SIG-M5 (cell line): ENCODE data around the gene DOCK6.

Source experiments
- DNase-seq: peaks from one replicate; lab custom pipeline; 2025; lab: John Stamatoyannopoulos, UW

The DOCK6 gene

GRCh38 chr19:11247391-11247790 is 14.9 kb downstream of the DOCK6 start:
- no peak for DNase-seq

GRCh38 chr19:11246941-11247340 is 15.4 kb downstream of the DOCK6 start:
- no peak for DNase-seq

DNA sequence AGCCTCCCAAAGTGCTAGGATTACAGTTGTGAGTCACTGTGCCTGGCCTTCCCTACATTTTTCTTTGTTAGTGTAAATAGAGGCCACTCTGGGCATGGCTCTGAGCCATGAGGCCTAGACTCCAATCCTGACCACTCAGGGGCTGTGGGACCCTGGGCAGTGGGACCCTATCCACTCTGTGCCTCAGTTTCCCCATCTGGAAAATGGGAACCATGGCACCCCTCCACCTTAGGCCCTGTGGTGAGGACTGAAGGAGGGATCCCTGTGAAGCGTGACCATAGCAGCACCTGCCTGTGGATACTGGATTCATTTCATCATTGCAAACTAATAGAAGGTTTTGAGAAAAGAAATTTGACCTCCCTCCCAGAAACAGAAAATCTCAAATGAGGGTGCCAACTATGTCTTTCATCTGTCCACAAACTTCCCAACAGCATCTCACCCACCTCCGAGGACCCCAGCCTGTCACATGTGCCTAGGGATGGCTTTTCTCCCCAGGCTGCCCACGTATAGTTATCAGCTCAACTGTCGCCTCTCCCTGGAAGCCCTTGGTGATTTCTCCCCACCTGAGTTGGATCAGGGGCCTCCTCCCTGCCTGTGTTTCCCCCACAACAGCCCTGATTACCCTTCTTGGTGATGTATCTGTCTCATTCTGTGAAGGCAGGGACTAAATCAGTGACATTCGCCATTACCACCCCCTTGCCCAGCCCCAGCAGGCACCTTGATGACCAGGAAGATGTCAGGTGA is 17.3 kb downstream of the DOCK6 start:
- DNase-seq = no peak

GRCh38 chr19:11243798-11244169 is 18.5 kb downstream of the DOCK6 start:
- DNase-seq = no peak

- no peak for DNase-seq
Observed at GRCh38 chr19:11242864-11243797, 19.2 kb downstream of the DOCK6 start.

- no peak for DNase-seq
Observed at GRCh38 chr19:11242025-11242424, 20.3 kb downstream of the DOCK6 start.

DNA sequence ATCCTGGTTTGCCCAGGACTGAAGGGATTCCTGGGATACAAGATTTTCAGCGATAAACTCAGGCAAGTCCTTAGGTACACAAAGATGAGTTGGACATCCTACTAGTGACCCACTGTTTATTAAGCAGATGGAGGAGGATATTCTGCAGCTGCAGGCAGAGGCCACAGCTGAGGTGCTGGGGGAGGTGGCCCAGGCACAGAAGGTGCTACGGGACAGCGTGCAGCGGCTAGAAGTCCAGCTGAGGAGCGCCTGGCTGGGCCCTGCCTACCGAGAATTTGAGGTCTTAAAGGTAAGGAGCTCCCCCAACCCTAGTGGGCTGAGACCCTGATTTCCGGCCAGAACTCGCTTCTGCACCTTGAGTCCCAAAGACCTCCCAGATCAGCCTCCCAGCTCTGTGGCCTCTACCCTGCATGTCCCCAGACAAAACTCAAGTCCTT is 22.3 kb downstream of the DOCK6 start:
- DNase-seq = no peak

DNA sequence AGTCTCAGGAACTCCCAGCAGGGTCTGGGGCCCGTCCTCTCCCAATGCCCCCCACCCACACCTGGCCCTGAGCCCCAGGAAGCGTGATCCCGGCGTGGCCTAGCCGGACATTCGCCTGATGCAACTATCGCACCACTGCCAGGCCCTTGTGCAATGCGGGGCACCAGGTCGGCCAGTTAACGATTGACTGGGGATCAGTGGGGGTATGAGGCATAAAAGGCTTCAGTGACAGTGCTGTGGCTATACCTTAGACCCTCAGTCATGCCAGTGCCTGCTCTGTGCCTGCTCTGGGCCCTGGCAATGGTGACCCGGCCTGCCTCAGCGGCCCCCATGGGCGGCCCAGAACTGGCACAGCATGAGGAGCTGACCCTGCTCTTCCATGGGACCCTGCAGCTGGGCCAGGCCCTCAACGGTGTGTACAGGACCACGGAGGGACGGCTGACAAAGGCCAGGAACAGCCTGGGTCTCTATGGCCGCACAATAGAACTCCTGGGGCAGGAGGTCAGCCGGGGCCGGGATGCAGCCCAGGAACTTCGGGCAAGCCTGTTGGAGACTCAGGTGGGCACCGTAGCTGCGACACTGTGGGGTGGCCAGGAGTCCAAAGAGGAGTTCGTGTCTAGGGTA is 22.8 kb downstream of the DOCK6 start, which contains the start of gene ANGPTL8:
Gene ANGPTL8 (plus strand): TSS at position 243 of the 624 bp plus-strand sequence. CDS start 19 bp downstream, at position 262.
- DNase-seq = no peak

DNA sequence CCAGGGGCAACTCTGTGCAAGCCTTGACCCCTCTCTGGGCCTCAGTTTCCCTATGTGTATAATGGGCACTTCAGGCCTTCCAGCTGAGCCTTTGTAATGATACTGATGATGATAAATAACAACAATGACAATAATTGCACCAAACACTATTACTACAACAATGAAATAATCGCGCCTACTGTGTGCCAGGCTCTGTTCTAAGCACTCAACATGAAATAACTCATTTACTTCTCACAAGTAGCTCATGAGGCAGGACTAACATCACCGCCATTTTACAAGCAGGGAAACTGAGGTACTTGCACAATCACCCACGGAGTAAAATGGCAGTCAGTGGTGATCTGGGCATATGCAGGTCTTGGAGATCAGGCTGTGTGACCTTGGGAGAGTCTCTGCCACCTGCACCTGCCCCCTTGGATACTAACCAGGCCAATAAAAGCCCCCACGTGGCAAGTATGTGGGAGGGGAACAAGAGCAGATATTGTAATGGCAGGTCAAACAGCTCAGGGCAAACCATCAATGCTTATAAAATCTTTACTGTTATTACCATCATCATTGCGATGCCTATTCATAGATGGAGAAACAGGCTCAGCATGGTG is 23.4 kb downstream of the DOCK6 start:
- DNase-seq = no peak

DNA sequence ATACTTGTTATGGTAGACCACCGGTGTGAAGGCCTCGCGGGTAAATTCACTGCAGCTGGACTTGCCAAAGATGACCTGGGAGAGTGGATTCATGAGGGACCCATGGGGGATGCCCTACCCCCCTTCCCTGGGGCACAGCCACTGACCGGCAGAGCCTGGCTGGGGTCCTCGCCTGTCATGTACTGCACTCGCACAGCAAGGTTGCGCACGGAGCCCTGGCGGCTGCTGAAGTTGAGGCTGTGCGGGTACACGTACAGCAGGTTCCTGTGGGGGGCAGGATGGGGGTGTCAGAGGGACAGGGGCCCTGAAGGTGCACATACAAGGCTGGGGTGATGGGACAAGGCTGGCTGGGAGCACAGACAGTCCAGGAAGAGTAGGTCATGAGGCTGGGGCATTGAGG is 24.3 kb downstream of the DOCK6 start:
- no peak for DNase-seq

- DNase-seq = no peak
Observed at GRCh38 chr19:11237321-11237720, 25.0 kb downstream of the DOCK6 start.

DNA sequence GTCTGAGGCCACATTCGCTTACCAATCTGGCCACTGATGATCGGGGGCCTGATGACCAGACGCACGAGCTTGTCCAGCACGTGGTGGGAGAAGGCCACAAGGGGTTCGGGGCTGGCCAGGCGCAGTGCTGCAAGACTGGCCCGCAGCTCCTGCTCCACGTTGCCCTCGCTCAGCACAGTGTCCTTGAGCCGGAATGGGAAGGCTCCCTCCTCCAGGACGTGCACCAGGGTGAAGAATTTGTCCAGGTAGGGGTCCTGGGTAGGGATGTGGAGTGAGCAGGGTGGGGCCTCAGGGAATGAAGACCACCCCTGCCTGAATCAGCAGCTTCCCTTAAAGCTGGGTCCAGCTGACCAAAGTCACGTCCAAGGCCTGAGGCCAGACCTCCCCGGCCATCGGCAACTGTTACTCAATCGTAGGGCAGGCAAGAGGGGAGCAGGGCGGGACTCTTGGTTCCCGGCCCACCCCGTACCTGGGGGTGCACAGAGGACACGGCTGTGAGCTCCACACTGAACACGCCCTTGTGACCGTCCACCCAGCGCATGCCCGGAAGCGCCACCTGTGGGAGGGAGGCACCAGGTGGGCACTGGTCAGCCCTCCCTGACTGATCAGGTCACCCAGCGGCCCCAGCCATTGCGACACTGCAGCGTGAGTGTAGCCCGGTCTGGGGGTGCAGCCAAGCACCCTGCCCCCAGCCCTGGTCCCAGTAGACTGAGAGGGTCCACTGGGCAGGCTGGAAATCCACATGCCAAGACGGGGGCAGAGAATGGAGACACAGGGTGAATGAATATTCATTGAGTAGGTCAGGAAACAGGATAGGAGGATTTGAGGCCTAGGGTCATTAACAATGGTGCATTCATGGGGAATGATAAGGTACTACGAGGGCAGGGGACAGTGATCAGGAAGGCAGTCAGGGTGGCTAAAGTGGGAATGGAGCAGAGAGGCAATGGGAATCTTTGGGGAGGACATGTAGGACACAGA is 25.7 kb downstream of the DOCK6 start:
- DNase-seq = no peak

DNA sequence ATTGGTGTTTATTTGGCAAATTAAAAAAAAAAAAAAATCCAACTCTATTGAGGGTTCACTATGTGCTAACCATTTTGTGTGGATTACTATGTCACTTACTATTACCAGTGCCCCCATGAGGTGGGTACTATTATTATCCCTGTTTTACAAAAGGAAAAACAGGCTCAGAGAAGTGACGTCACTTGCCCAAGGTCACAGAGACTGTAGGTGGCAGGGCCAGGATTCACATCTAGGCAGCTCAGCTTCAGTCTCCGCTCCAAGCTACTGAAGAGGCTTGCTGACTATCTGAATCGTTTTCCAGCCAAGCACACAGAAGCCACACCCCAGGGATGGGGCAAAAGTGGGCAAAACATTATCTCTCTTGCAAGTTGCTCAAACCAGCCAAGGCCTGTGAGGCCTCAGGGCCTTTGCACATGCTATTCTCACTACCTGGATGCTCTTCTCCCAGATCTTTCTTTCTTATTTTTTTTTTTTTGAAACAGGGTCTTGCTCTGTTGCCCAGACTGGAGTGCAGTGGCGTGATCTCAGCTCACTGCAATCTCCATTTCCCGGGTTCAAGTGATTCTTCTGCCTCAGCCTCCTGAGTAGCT is 27.7 kb downstream of the DOCK6 start:
- DNase-seq = no peak

- no peak for DNase-seq
Observed at GRCh38 chr19:11233073-11233472, 29.3 kb downstream of the DOCK6 start.

DNA sequence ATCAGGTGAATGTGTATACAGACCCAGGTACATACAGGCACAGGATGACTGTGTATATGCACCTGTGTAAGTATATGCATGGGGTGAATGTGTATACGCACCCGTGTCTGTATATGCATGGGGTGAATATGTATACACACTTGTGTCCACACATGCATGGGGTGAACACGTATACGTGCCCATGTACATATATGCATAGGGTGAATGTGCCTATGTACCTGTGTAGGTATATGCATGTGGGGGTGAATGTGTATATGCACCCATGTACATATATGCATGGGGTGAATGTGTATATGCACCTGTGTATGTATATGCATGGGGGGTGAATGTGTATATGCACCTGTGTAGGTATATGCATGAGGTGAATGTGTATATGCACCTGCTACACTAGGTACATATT is 29.8 kb downstream of the DOCK6 start:
- no peak for DNase-seq

- DNase-seq = no peak
Observed at GRCh38 chr19:11230621-11231386, 31.5 kb downstream of the DOCK6 start.

DNA sequence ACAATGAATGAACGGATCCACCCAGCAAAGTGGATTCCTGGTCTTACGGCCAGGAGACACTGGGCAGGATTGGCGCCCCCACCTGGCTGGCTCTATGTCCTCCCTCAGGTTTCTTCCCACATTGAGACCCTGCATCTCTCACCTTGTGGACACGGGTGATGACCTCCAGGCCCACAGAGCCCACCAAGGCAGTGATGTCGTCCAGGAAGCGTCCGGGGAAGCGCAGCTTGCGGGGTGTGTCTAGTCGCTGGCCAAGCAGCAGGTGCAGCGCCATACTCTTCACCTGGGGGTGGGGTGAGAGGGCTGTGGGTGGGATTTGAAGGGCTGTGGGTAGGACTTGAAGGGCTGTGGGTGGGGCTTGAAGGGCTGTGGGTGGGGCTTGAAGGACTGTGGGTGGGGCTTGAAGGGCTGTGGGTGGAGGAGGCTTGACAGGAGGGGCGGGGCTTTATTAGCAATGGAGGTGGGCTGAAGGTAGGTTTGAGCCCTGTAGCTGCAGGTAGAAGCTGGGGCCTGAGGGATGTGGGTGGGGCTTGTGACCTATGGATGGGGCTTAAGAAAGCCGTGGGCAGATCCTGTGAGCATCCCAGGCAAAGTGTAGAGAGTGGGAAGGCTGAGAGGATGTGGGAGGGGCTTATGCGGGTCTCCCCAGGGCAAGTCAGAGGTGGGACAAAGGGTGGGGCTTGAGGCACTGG is 35.0 kb downstream of the DOCK6 start:
- DNase-seq = no peak

DNA sequence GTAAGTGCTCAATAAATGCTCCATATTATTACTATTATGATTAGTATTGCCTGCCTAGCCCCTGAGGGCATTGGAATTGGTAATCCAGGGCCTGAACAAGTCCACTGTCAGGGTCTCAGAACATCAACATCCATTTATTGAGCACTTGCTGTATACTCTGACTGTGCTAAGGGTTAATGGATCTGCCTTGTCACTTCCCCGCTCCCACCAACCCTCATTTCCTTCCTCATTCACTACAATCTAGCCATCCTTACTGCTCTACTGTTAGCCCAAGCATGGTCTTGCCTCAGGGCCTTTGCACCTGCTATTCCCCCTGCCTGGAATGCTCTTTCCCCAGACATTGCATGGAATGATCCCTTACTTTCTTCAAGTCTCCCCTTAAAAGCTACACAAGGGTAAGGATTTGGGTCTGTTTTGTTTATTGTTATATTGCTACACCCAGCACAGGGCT is 35.6 kb downstream of the DOCK6 start:
- no peak for DNase-seq

- no peak for DNase-seq
Observed at GRCh38 chr19:11225815-11226214, 36.5 kb downstream of the DOCK6 start.
